GM12878 (cell line): ENCODE measurements around the gene TMEM209.
"Not testable (repeated sequence)": the region's sequence is repeated elsewhere in the genome, so short reads cannot be mapped to it uniquely, and the experiment has no call there.

Experiments used
- CHD2 ChIP-seq: IDR thresholded peaks from 2 replicates; pipeline ENCODE4 v1.6.1; 2011; ENCODE audit warnings: low read depth, low read length, improper control_type of control experiment, borderline replicate concordance
- CTCF ChIP-seq, 3 experiments: IDR thresholded peaks in 2 of 3; conservative IDR thresholded peaks in 1 of 3; 2 replicates each; pipeline ENCODE4 v1.5.1; 2011; ENCODE audit warnings: low read depth in 3 of 3, low read length in 3 of 3, mild to moderate bottlenecking in 3 of 3, control low read depth in 2 of 3, moderate library complexity in 2 of 3, inconsistent platforms in 1 of 3, mixed read lengths in 1 of 3; ENCODE audit not compliant: control insufficient read depth in 2 of 3, insufficient read depth in 1 of 3; ENCODE audit errors: extremely low read depth in 1 of 3
- GABPA ChIP-seq: IDR thresholded peaks from 2 replicates; pipeline ENCODE4 v1.6.1; 2014; ENCODE audit warnings: antibody characterized with exemption, low read depth, mild to moderate bottlenecking, inconsistent platforms
- HDAC6 ChIP-seq: fragments of 200-600 bp; sonication (generic); IDR thresholded peaks from one replicate; pipeline ENCODE4 v1.8.0; 2017; ENCODE audit warnings: antibody characterized with exemption; ENCODE audit not compliant: unreplicated experiment
- JUND ChIP-seq: IDR thresholded peaks from 2 replicates; pipeline ENCODE4 v1.6.1; 2012; ENCODE audit warnings: low read depth, mild to moderate bottlenecking, low read length, improper control_type of control experiment, moderate library complexity
- MXI1 ChIP-seq: fragments of 150-350 bp; IDR thresholded peaks from 2 replicates; pipeline ENCODE4 v1.6.1; 2011; ENCODE audit warnings: low read depth, mild to moderate bottlenecking, inconsistent platforms, low read length, improper control_type of control experiment
- MYC ChIP-seq: IDR thresholded peaks from 2 replicates; pipeline ENCODE4 v1.6.1; 2011; ENCODE audit warnings: mild to moderate bottlenecking, low read length, moderate library complexity, inconsistent platforms; ENCODE audit not compliant: insufficient read depth, insufficient replicate concordance, insufficient read length, severe bottlenecking
- PBX3 ChIP-seq: IDR thresholded peaks from 2 replicates; pipeline ENCODE4 v1.6.1; 2011; ENCODE audit warnings: mild to moderate bottlenecking, low read depth, low read length, moderate library complexity; ENCODE audit not compliant: insufficient replicate concordance
- SMAD5 ChIP-seq: IDR thresholded peaks from 2 replicates; pipeline ENCODE4 v1.6.1; 2016; ENCODE audit warnings: antibody characterized with exemption, low read depth
- ZNF274 ChIP-seq: IDR thresholded peaks from one replicate; pipeline ENCODE4 v1.8.0; 2011; ENCODE audit not compliant: insufficient read length, insufficient read depth

GRCh38 chr7:130224923-130225322 is 19.7 kb upstream of the TMEM209 start:
- not testable (repeated sequence) for TF ChIP-seq CTCF (IDR thresholded peaks at IDR 0.05 in 2 of 3, conservative IDR thresholded peaks at IDR 0.05 in 1 of 3; ENCODE audit: control insufficient read depth in 2 of 3, extremely low read depth in 1 of 3, insufficient read depth in 1 of 3, low read depth in 3 of 3, low read length in 3 of 3); MYC; JUND; HDAC6; CHD2; SMAD5; MXI1; GABPA; PBX3; ZNF274
